Heart left ventricle (tissue), 16 donors: Measurements from ENCODE around the gene OSCP1. TPM values are rescaled to one million over a fixed set of nuclear protein-coding genes. Genes with fewer than 3 reads are reported as not detected.
A peak's percentile ranks its signal among the peaks of the same experiment; 100 is the strongest.

ENCODE experiments used
- ATAC-seq, 4 donors: fragments of 200-7000 bp; cut with Tn5 transposase; one replicate each; pipeline ENCODE4 v1.9.1; 2020 to 2022; ENCODE audit warnings: moderate library complexity in 4 of 4, mild to moderate bottlenecking in 3 of 4, moderate number of reproducible peaks in 1 of 4
- DNase-seq, 5 donors: peaks; one replicate each; pipeline ENCODE4 v3.0.0-alpha.2; 2020
- H3K27ac ChIP-seq, 12 donors: fragments of 200-600 bp; sonication (generic) in 4 of 12; one replicate each; pipeline versions ENCODE4 v1.5.0 to v1.8.0; 2016 to 2022; ENCODE audit warnings: mild to moderate bottlenecking in 2 of 12
- H3K27me3 ChIP-seq, 9 donors: fragments of 200-600 bp; sonication (generic) in 2 of 9; one replicate each; pipeline versions ENCODE4 v1.5.1 to v1.8.0; 2016 to 2022; ENCODE audit warnings: mild to moderate bottlenecking in 3 of 9
- H3K36me3 ChIP-seq, 9 donors: fragments of 200-600 bp; sonication (generic) in 2 of 9; one replicate each; pipeline versions ENCODE4 v1.5.0 to v1.8.0; 2018 to 2022; ENCODE audit warnings: mild to moderate bottlenecking in 2 of 9
- H3K4me1 ChIP-seq, 12 donors: fragments of 200-600 bp; sonication (generic) in 4 of 12; one replicate each; pipeline versions ENCODE4 v1.5.0 to v1.8.0; 2016 to 2022; ENCODE audit warnings: mild to moderate bottlenecking in 3 of 12
- H3K4me3 ChIP-seq, 12 donors: fragments of 200-600 bp; sonication (generic) in 4 of 12; one replicate each; pipeline versions ENCODE4 v1.5.0 to v1.8.0; 2017 to 2022; ENCODE audit warnings: mild to moderate bottlenecking in 9 of 12, moderate library complexity in 4 of 12
- H3K9me3 ChIP-seq, 12 donors: fragments of 200-600 bp; sonication (generic) in 4 of 12; one replicate each; pipeline versions ENCODE4 v1.5.0 to v1.8.0; 2016 to 2022; ENCODE audit warnings: mild to moderate bottlenecking in 1 of 12
- CTCF ChIP-seq, 12 donors: fragments of 200-600 bp; sonication (generic) in 4 of 12; IDR thresholded peaks; one replicate each; pipeline versions ENCODE4 v1.5.0 to v1.8.0; 2018 to 2022; ENCODE audit warnings: antibody characterized with exemption in 12 of 12, mild to moderate bottlenecking in 5 of 12
- POLR2A ChIP-seq, 2 donors: fragments of 450-650 bp; IDR thresholded peaks; one replicate each; pipeline ENCODE4 v1.6.1; 2017; ENCODE audit warnings: antibody characterized with exemption in 2 of 2, mild to moderate bottlenecking in 2 of 2, moderate library complexity in 2 of 2
- WGBS, 4 donors: extraction: QIAGEN DNeasy Blood & Tissue Kit in 2 of 4; methylation state at CpG; one replicate each; pipeline versions ENCODE4 v1.1.5 to v1.1.7; 2013 to 2018; 5-methylcytosine and 5-hydroxymethylcytosine counted together
- intact Hi-C, 10 donors: fragments of 100-400 bp; cut with DNase I; formaldehyde crosslinking; loops; one replicate each; pipeline versions ENCODE4 v1.11.1 to v1.14.2; 2022
- polyA plus RNA-seq, 2 donors: library from polyadenylated mRNA; stranded (reverse); fragments of 200-250 nt; gene quantifications; one replicate each; pipeline ENCODE4 v1.2.3, GENCODE V29; 2013
- total RNA-seq, 9 donors: library from RNA; depleted of rRNA in 2 of 9; stranded (reverse); fragments of >200 nt in 2 of 9; fragmentation: NEBNext Ultra II Directional in 3 of 9; extraction: Animal tissue kit (Norgen Biotek cat#: 25700) in 3 of 9; gene quantifications; one replicate each; pipeline versions ENCODE4 v1.1.0 to v1.2.4, GENCODE V29; 2016 to 2023
- donor health status: ischemic (EF 13 %, LVEDD 7.1; RV severe dilation, severe dysfunction).
- donor health status: healthy with polysubstance abuse.
- donor health status: DM: no; HTN: yes; CAD: no.
- donor health status: DM: no; HTN: no; CAD: no.
- donor health status: ischemic (EF 25% LVEDD 6.9; RV normal size, moderate dysfunction).
- donor health status: ischemic (EF 25% LVEDD 5.7; RV mildly dilated, moderate dysfunction).
- donor health status: healthy.
- donor health status: DM: yes; HTN: yes; CAD: no.
- donor health status: ischemic (EF 35%, LVEDD 5.7; RV mildly dilated, moderate dysfunction).
- donor health status: nonischemic (EF 11% LVEDD 7.7; RV severe dilation, severe dysfunction).
- donor health status: DM: yes; HTN: yes; CAD: no.
- donor health status: PGD.
- donor health status: ischemic (EF 29% LVEDD 5.4; RV normal size, mild dysfunction).
- donor health status: nonischemic (EF 23%, LVEDD 6.1; RV moderate dilation, normal function).

OSCP1 gene
- total and polyA plus RNA-seq, 11 donors: 3.8 to 11.5 (median 6.0) TPM

GRCh38 chr1:36484099-36484498 lies 33.8 kb upstream of the OSCP1 start:
- DNase-seq (no peak), ATAC-seq (no peak)
- Histone ChIP-seq H3K9me3 (no peaks in the 10 kb centered on the region), H3K27ac (no peak overlapping the region), H3K36me3 (peaks cover 0 to 1% (median 0%) of the 10 kb centered on the region in 9 donors), H3K27me3 (peaks cover 0 to 8% (median 0%) of the 10 kb centered on the region in 9 donors), H3K4me1 (peaks cover 0 to 58% (median 4%) of the 10 kb centered on the region in 12 donors), H3K4me3 (no peak overlapping the region)
- 88 to 98% (median 90%) methylated on average over 2 of the region's 2 CpGs for WGBS, 4 donors
- TF ChIP-seq POLR2A (IDR thresholded peaks at IDR 0.05): no peak
- no peak for TF ChIP-seq CTCF (IDR thresholded peaks at IDR 0.05)
- intact Hi-C loops: no loop called here

GRCh38 chr1:36482724-36483388 lies 32.6 kb upstream of the OSCP1 start, which contains the start of gene CSF3R:
TSS of gene CSF3R (minus strand) at chr1:36482913. CDS start at chr1:36479496, 3,417 bp downstream.
- peak; percentile 7 to 44 (median 25) for ATAC-seq
- peak in 2 of 5 donors; percentile 35 to 44 for DNase-seq
- WGBS, 4 donors: 43 to 68% (median 47%) methylated on average over 4 to 13 of the region's 13 CpGs
- Histone ChIP-seq H3K9me3 (no peaks in the 10 kb centered on the region), H3K27ac (peak within 1 kb of the TSS in 4 of 12 donors; percentile 5 to 86 (median 22)), H3K4me3 (peak within 1 kb of the TSS in 9 of 12 donors; percentile 6 to 53 (median 24)), H3K27me3 (peaks cover 0 to 3% (median 0%) of the 10 kb centered on the region in 9 donors), H3K4me1 (peaks cover 0 to 59% (median 4%) of the 10 kb centered on the region in 12 donors), H3K36me3 (peaks cover 0 to 6% (median 0%) of the 10 kb centered on the region in 9 donors)
- TF ChIP-seq POLR2A (IDR thresholded peaks at IDR 0.05): no peak
- no peak for TF ChIP-seq CTCF (IDR thresholded peaks at IDR 0.05)
- intact Hi-C loops: no loop called here

- peak in 3 of 4 donors; percentile 15 to 22 (median 19) for ATAC-seq
- H3K4me3 ChIP-seq: peak overlapping the region in 9 of 12 donors; percentile 6 to 53 (median 24)
Measured at GRCh38 chr1:36481771-36482723, 31.8 kb upstream of the OSCP1 start.

More at GRCh38 chr1:36481771-36482723, 31.8 kb upstream of the OSCP1 start:
- intact Hi-C loops: no loop called here
- WGBS, 4 donors: 26 to 34% (median 31%) methylated on average over 26 of the region's 26 CpGs
- TF ChIP-seq CTCF (IDR thresholded peaks at IDR 0.05) (no peak), POLR2A (IDR thresholded peaks at IDR 0.05) (no peak)
- Histone ChIP-seq H3K4me1 (peaks cover 0 to 51% (median 4%) of the 10 kb centered on the region in 12 donors), H3K9me3 (no peaks in the 10 kb centered on the region), H3K27me3 (peaks cover 0 to 3% (median 0%) of the 10 kb centered on the region in 9 donors), H3K36me3 (peaks cover 0 to 6% (median 0%) of the 10 kb centered on the region in 9 donors), H3K27ac (peak overlapping the region in 3 of 12 donors; percentile 18 to 86 (median 25))
- no peak for DNase-seq
